Astrocyte of the cerebellum (primary cell): ENCODE measurements around the gene PAQR5.

Experiments used
- DNase-seq: peaks from one replicate; pipeline ENCODE4 v3.0.0-alpha.2; 2011; ENCODE audit warnings: low read depth
- H3K4me3 ChIP-seq: 2 replicates; pipeline ENCODE4 v1.5.1; 2011; ENCODE audit warnings: mild to moderate bottlenecking, low read depth, low read length, moderate library complexity
- in situ Hi-C: cut with HindIII; loops from 2 replicates; pipeline ENCODE4 v1.10.0; 2017; ENCODE audit warnings: low sequenced_read_pairs
- TF ChIP-seq, protein P1 (sequence below): IDR thresholded peaks from 2 replicates; pipeline ENCODE4 v1.5.1; 2012; ENCODE audit warnings: low read length, low read depth, moderate library complexity, mild to moderate bottlenecking; ENCODE audit errors: missing control alignments

Gene PAQR5

DNA sequence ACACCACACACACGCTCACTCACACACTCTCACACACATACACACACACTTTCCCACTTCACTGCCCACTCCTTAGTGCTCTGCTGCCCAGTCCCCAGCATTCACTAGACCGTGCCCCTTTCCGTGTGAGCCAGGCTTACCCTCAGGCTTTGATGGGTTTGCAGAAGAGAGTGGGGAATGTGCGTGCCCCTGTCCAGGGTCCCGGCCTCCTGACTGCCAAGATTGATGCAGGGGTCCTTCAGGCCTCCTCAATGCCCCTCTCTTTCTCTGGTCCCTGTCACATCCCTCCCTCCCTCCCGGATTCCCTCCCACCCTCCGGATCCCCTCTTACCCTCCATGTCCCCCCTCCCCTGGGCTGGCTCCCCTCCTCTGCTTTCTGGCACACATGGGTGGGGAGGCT is 87.6 kb downstream of the PAQR5 start:
- TF ChIP-seq, protein P1, sequence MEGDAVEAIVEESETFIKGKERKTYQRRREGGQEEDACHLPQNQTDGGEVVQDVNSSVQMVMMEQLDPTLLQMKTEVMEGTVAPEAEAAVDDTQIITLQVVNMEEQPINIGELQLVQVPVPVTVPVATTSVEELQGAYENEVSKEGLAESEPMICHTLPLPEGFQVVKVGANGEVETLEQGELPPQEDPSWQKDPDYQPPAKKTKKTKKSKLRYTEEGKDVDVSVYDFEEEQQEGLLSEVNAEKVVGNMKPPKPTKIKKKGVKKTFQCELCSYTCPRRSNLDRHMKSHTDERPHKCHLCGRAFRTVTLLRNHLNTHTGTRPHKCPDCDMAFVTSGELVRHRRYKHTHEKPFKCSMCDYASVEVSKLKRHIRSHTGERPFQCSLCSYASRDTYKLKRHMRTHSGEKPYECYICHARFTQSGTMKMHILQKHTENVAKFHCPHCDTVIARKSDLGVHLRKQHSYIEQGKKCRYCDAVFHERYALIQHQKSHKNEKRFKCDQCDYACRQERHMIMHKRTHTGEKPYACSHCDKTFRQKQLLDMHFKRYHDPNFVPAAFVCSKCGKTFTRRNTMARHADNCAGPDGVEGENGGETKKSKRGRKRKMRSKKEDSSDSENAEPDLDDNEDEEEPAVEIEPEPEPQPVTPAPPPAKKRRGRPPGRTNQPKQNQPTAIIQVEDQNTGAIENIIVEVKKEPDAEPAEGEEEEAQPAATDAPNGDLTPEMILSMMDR, result no peak
- in situ Hi-C loops, result no loop called here
- no peak overlapping the region for H3K4me3 ChIP-seq
- DNase-seq, result no peak

DNA sequence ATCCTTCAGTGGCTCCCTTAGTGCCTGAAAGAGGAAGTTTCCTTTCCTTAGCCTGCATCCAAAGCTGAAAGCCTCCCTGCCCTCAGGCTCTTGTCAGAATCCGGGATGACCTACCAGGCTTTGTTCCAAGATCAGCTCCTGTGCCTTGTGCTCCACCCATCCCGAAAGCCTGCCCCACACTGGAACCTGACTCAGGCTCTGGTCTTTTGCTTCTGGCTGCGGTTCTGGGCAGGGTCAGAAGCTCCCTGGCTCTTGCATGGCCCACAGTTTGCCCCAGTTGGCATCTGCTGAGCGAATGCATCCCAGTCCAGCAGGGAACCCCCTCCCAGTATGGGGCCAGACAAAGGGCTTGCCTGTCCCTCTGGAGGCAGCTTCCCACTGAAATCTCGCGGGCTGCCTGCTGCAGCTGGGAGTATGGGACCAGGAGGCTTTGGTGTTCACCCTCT is 89.6 kb downstream of the PAQR5 start:
- no peak for DNase-seq
- TF ChIP-seq, protein P1, result no peak
- H3K4me3 ChIP-seq, result no peak overlapping the region
- in situ Hi-C loops, result no loop called here

DNA sequence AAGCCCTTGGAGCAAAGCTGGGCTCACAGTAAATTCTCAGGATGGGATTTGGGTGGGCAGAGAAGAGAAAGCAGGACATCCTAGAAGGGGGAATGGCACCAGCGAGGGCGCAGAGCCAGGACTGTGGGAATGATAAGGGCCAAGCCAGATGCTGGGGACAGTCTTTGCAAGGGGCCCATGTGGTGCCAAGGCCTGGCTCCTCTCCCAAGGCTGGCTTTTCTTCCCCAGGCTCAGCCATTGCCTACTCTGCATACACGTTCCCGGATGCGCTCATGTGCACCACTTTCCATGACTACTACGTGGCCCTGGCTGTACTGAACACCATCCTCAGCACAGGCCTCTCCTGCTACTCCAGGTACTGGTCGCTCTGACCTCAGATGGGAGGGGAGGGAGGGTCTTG is 90.7 kb downstream of the PAQR5 start:
- TF ChIP-seq, protein P1, result no peak
- in situ Hi-C loops, result no loop called here
- DNase-seq, result no peak
- no peak overlapping the region for H3K4me3 ChIP-seq

DNA sequence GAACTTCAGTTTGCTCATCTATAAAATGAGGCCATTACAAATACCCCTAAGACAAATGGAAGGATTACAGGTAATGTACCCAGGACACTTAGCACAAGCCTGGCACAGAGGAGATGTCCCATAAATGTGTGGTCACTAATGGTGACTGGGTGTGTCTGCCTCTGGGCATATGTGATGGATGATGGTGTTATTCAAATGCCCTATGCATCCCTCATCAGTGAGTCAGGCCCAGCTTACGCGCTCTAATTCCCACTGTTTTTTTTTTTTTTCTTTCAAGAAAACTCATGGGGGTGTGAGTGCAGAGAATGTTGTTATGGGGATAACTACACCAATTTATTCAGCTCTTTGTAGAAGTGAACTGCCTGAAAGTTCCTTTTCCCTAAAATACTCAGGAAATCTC is 91.9 kb downstream of the PAQR5 start:
- TF ChIP-seq, protein P1, result no peak
- H3K4me3 ChIP-seq, result no peak overlapping the region
- in situ Hi-C loops, result no loop called here
- DNase-seq, result no peak

DNA sequence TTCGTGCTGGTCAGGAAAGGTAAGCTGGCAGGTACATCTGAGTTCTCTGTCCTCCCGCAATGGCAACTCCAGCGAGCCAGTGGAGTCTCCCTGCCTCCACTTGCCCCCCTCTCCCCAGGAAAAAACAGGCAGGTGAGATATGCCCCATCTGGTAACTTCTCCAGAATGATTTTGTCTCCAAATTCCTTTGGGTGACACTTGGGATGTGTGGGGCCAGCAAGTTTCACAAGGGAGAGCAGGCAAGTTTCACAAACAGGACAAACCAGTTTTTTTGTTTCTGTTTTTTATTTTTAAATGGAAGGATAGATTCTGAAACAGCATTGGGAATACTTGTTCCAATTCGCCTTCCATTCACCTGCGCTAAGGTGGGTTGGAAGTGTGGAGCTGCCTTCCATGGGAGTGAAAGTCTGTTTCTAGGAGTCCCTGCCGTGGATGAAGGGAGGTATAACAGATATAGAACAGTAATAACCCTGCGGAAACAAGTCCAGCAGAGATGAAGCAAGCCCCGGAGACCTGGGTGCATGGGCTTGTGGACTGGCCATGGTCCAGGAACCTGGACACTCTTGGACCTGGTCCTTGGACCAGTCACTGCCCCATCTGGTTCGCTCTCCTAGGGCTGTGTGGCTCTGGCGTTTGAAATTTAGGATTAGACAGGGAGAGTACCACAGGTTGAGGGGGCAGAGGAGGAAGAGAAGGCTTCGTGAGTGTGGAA is 92.5 kb downstream of the PAQR5 start:
- DNase-seq, result no peak
- H3K4me3 ChIP-seq, result no peak overlapping the region
- in situ Hi-C loops, result no loop called here
- TF ChIP-seq, protein P1, result no peak

DNA sequence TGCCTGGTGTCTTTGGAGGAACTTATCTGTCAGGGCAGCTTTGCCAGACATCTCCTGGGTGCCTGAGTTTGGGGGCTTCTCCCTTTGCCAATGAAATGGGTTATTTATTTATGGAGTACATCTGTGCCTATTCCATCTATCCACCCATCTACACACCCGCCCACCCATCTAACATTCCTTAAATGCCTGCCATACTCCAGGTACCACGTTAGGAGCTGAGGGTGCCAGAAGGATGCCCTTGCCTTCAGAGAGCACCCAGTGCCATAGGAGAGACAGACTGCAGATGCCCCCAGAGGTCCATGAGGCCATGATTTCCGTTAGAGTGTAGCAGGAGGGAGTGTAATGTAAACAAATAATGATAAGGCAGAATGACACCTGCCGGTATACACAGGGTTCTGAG is 93.6 kb downstream of the PAQR5 start:
- in situ Hi-C loops, result no loop called here
- DNase-seq, result no peak
- TF ChIP-seq, protein P1, result no peak
- H3K4me3 ChIP-seq, result no peak overlapping the region
